Measurements from ENCODE around the gene FAM43A. TPM values are rescaled to one million over a fixed set of nuclear protein-coding genes. Genes with fewer than 3 reads are reported as not detected.

The FAM43A gene
- total RNA-seq, 2 experiments from 2014 or later = 7.5 to 21.6 TPM

- no peak overlapping the region for H3K4me3 ChIP-seq (ENCODE audit: low read depth, low read length, poor library complexity, severe bottlenecking)
- no peak overlapping the region for H3K4me2 ChIP-seq (ENCODE audit: low read length)
- H3K79me2 ChIP-seq (ENCODE audit: insufficient read depth, low read depth, low read length) = peaks cover 31% of the 10 kb centered on the region
- H4K20me1 ChIP-seq (ENCODE audit: insufficient read depth, low read length) = peaks cover 11% of the 10 kb centered on the region
- H3K4me1 ChIP-seq (ENCODE audit: insufficient read depth, low read length, poor library complexity, severe bottlenecking) = peaks cover 19% of the 10 kb centered on the region
- no peaks in the 10 kb centered on the region for H3K9me2 ChIP-seq (ENCODE audit: insufficient read depth, low read length)
- peaks cover 14% of the 10 kb centered on the region; the same call in 1 of the 2 replicates for H3K36me3 ChIP-seq (ENCODE audit: insufficient read depth, low read length)
- TF ChIP-seq EZH2phosphoT487 (IDR thresholded peaks at IDR 0.05; ENCODE audit: borderline replicate concordance, low read depth, low read length) = no peak
- TF ChIP-seq, protein P1, sequence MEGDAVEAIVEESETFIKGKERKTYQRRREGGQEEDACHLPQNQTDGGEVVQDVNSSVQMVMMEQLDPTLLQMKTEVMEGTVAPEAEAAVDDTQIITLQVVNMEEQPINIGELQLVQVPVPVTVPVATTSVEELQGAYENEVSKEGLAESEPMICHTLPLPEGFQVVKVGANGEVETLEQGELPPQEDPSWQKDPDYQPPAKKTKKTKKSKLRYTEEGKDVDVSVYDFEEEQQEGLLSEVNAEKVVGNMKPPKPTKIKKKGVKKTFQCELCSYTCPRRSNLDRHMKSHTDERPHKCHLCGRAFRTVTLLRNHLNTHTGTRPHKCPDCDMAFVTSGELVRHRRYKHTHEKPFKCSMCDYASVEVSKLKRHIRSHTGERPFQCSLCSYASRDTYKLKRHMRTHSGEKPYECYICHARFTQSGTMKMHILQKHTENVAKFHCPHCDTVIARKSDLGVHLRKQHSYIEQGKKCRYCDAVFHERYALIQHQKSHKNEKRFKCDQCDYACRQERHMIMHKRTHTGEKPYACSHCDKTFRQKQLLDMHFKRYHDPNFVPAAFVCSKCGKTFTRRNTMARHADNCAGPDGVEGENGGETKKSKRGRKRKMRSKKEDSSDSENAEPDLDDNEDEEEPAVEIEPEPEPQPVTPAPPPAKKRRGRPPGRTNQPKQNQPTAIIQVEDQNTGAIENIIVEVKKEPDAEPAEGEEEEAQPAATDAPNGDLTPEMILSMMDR (conservative IDR thresholded peaks at IDR 0.05; ENCODE audit: low read length) = no peak
- no TSS peak for BruUV-seq (replicated peaks)
- ChIA-PET POLR2A (no interaction called here), CTCF (ENCODE audit: unreplicated experiment) (no interaction called here)
- H3K9me3 ChIP-seq (ENCODE audit: low read length) = no peaks in the 10 kb centered on the region
- no peak overlapping the region for H3K27ac ChIP-seq (ENCODE audit: low read depth, low read length, poor library complexity, severe bottlenecking)
- H2AFZ ChIP-seq (ENCODE audit: low read length) = no peak overlapping the region
- no peak for DNase-seq (ENCODE audit: low spot score)
- intact Hi-C loops (cut with micrococcal nuclease; ENCODE audit: unreplicated experiment) = loop anchor here (5.0 kb wide), 1 partner anchor 859 kb away; no protein-coding TSS in a partner anchor
Observed at GRCh38 chr3:194673761-194674160, 11.9 kb upstream of the FAM43A start.

GRCh38 chr3:194675081-194675640, 10.5 kb upstream of the FAM43A start:
- no peak overlapping the region for H2AFZ ChIP-seq (ENCODE audit: low read length)
- no peaks in the 10 kb centered on the region for H3K9me3 ChIP-seq (ENCODE audit: low read length)
- H3K4me1 ChIP-seq (ENCODE audit: insufficient read depth, low read length, poor library complexity, severe bottlenecking) = peaks cover 16% of the 10 kb centered on the region
- no peak for DNase-seq (ENCODE audit: low spot score)
- no TSS peak for BruUV-seq (replicated peaks)
- peaks cover 11% of the 10 kb centered on the region for H4K20me1 ChIP-seq (ENCODE audit: insufficient read depth, low read length)
- CTCF ChIA-PET (ENCODE audit: unreplicated experiment) = no interaction called here
- no peak overlapping the region for H3K4me3 ChIP-seq (ENCODE audit: low read depth, low read length, poor library complexity, severe bottlenecking)
- 0 out of 2 replicates have a peak, but pooled peaks cover under 1% of the 10 kb centered on the region for H3K36me3 ChIP-seq (ENCODE audit: insufficient read depth, low read length)
- TF ChIP-seq, protein P1 (conservative IDR thresholded peaks at IDR 0.05; ENCODE audit: low read length) = no peak
- TF ChIP-seq EZH2phosphoT487 (IDR thresholded peaks at IDR 0.05; ENCODE audit: borderline replicate concordance, low read depth, low read length) = no peak
- intact Hi-C loops (cut with micrococcal nuclease; ENCODE audit: unreplicated experiment) = no loop called here
- no peak overlapping the region for H3K4me2 ChIP-seq (ENCODE audit: low read length)
- no peak overlapping the region for H3K27ac ChIP-seq (ENCODE audit: low read depth, low read length, poor library complexity, severe bottlenecking)
- peaks cover 19% of the 10 kb centered on the region for H3K79me2 ChIP-seq (ENCODE audit: insufficient read depth, low read depth, low read length)
- POLR2A ChIA-PET = interaction anchor here (0.6 kb wide), 1 partner anchor 288 kb away, joined by 4 read pairs; no protein-coding TSS in a partner anchor
- no peaks in the 10 kb centered on the region for H3K9me2 ChIP-seq (ENCODE audit: insufficient read depth, low read length)

DNA sequence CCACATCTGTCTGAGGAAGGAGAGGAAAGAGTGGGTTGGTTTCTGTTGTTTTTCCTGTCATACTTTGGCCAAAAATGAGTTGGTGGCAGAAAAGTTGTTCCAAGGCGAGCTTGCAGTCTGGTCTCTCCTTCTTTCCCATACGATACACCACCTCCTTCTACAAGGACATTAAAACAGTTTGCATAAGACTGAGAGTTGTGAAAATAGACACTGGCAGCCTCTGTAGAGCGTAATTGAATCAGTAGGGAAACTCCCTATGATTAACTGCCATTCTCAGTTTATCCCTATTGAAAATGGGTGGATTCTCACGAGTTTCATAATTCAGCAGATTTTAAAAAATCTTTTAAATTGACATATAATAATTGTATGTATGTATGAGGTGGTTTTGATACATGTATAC, 10.0 kb upstream of the FAM43A start:
- H3K27ac ChIP-seq (ENCODE audit: low read depth, low read length, poor library complexity, severe bottlenecking) = no peak overlapping the region
- no peak for TF ChIP-seq EZH2phosphoT487 (IDR thresholded peaks at IDR 0.05; ENCODE audit: borderline replicate concordance, low read depth, low read length)
- TF ChIP-seq, protein P1 (conservative IDR thresholded peaks at IDR 0.05; ENCODE audit: low read length) = no peak
- no peaks in the 10 kb centered on the region for H3K9me3 ChIP-seq (ENCODE audit: low read length)
- intact Hi-C loops (cut with micrococcal nuclease; ENCODE audit: unreplicated experiment) = no loop called here
- H2AFZ ChIP-seq (ENCODE audit: low read length) = no peak overlapping the region
- H3K4me1 ChIP-seq (ENCODE audit: insufficient read depth, low read length, poor library complexity, severe bottlenecking) = peaks cover 11% of the 10 kb centered on the region
- no peaks in the 10 kb centered on the region for H3K9me2 ChIP-seq (ENCODE audit: insufficient read depth, low read length)
- no peak overlapping the region for H3K4me3 ChIP-seq (ENCODE audit: low read depth, low read length, poor library complexity, severe bottlenecking)
- ChIA-PET CTCF (ENCODE audit: unreplicated experiment) (no interaction called here), POLR2A (interaction anchor here (0.6 kb wide), 1 partner anchor 287 kb away, joined by 4 read pairs; no protein-coding TSS in a partner anchor)
- DNase-seq (ENCODE audit: low spot score) = no peak
- H4K20me1 ChIP-seq (ENCODE audit: insufficient read depth, low read length) = peaks cover 11% of the 10 kb centered on the region
- H3K36me3 ChIP-seq (ENCODE audit: insufficient read depth, low read length) = no peaks in the 10 kb centered on the region
- H3K4me2 ChIP-seq (ENCODE audit: low read length) = no peak overlapping the region
- H3K79me2 ChIP-seq (ENCODE audit: insufficient read depth, low read depth, low read length) = peaks cover 14% of the 10 kb centered on the region
- no TSS peak for BruUV-seq (replicated peaks)

Measured in OCI-LY7 (cell line).